HepG2 (cell line): ENCODE data around the gene TPPP3. TPM values are rescaled to one million over a fixed set of nuclear protein-coding genes. Genes with fewer than 3 reads are reported as not detected.

Source experiments
- ARNT ChIP-seq: fragments of 450-650 bp; IDR thresholded peaks from 2 replicates; pipeline ENCODE4 v1.6.1; 2017
- BCL6 ChIP-seq: IDR thresholded peaks from 2 replicates; pipeline ENCODE4 v1.6.1; 2016; ENCODE audit warnings: missing genetic modification reagents, missing compliant biosample characterization
- CBFB ChIP-seq: sonication (generic); formaldehyde crosslinking; IDR thresholded peaks from 2 replicates; pipeline ENCODE4 v1.4.0; 2020; ENCODE audit warnings: missing genetic modification reagents
- FLYWCH1 ChIP-seq: sonication (generic); formaldehyde crosslinking; IDR thresholded peaks from 2 replicates; pipeline ENCODE4 v1.8.1; 2023; ENCODE audit warnings: mild to moderate bottlenecking, missing genetic modification reagents
- HMG20B ChIP-seq: conservative IDR thresholded peaks from 2 replicates; pipeline ENCODE4 v1.6.1; 2016; ENCODE audit warnings: missing genetic modification reagents, missing compliant biosample characterization
- ISX ChIP-seq: sonication (generic); formaldehyde crosslinking; conservative IDR thresholded peaks from 2 replicates; pipeline ENCODE4 v1.5.0; 2020; ENCODE audit warnings: missing genetic modification reagents
- SMARCE1 ChIP-seq: fragments of 450-650 bp; IDR thresholded peaks from 2 replicates; pipeline ENCODE4 v1.6.1; 2017; ENCODE audit warnings: borderline replicate concordance
- SYNCRIP ChIP-seq: fragments of 200-400 bp; formaldehyde crosslinking; IDR thresholded peaks from 2 replicates; pipeline ENCODE4 v1.6.1; 2018; ENCODE audit warnings: mild to moderate bottlenecking, low read depth, low read length; ENCODE audit not compliant: insufficient read depth
- TMF1 ChIP-seq: sonication (generic); formaldehyde crosslinking; IDR thresholded peaks from 2 replicates; pipeline ENCODE4 v1.8.1; 2022; ENCODE audit warnings: low read depth, missing genetic modification reagents
- ZBTB25 ChIP-seq: IDR thresholded peaks from 2 replicates; pipeline ENCODE4 v1.6.1; 2018; ENCODE audit warnings: missing genetic modification reagents
- ZBTB40 ChIP-seq, 2 experiments: fragments of 450-650 bp in 1 of 2; sonication (generic) in 1 of 2; formaldehyde crosslinking in 1 of 2; IDR thresholded peaks; 2 replicates each; pipeline versions ENCODE4 v1.6.1 to v1.8.0; 2016 to 2022; ENCODE audit warnings: antibody characterized with exemption in 1 of 2, mild to moderate bottlenecking in 1 of 2, missing genetic modification reagents in 1 of 2
- ZFX ChIP-seq: sonication (generic); formaldehyde crosslinking; IDR thresholded peaks from 2 replicates; pipeline ENCODE4 v1.4.0; 2020; ENCODE audit warnings: mild to moderate bottlenecking, low read depth, missing genetic modification reagents, moderate library complexity
- ZNF232 ChIP-seq: sonication (generic); formaldehyde crosslinking; IDR thresholded peaks from 2 replicates; pipeline ENCODE4 v1.4.0; 2020; ENCODE audit warnings: missing genetic modification reagents, borderline replicate concordance
- ZNF337 ChIP-seq: sonication (generic); formaldehyde crosslinking; IDR thresholded peaks from 2 replicates; pipeline ENCODE4 v1.5.1; 2020; ENCODE audit warnings: missing genetic modification reagents, low read depth, mild to moderate bottlenecking, borderline replicate concordance
- ZNF678 ChIP-seq: sonication (generic); formaldehyde crosslinking; IDR thresholded peaks from 2 replicates; pipeline ENCODE4 v1.4.0; 2020; ENCODE audit warnings: mild to moderate bottlenecking, missing genetic modification reagents
- polyA plus RNA-seq, 8 experiments: library from polyadenylated mRNA; depleted of rRNA in 3 of 8; stranded (reverse) in 7 of 8; unstranded in 1 of 8; fragments of >200 nt; fragmentation: Illumina TruSeq in 4 of 8; extraction: Trizol in 4 of 8; gene quantifications; 2 replicates each; pipeline versions ENCODE4 v1.2.1 to v1.2.3, GENCODE V29; 2011 to 2016; ENCODE audit warnings: low read depth in 4 of 8, missing spikeins in 1 of 8, mixed read lengths in 1 of 8; ENCODE audit not compliant: insufficient read depth in 1 of 8
- total RNA-seq, 5 experiments: library from RNA; depleted of rRNA; stranded (reverse); fragments of >200 nt; fragmentation: Illumina TruSeq; extraction: Trizol; gene quantifications; 2 replicates each; pipeline ENCODE4 v1.2.3, GENCODE V29; 2016; ENCODE audit warnings: low read depth in 1 of 5
- TF ChIP-seq, protein P1 (sequence below): sonication (generic); formaldehyde crosslinking; IDR thresholded peaks from 2 replicates; pipeline ENCODE4 v1.5.0; 2020; ENCODE audit warnings: mild to moderate bottlenecking, missing genetic modification reagents, moderate library complexity
- TF ChIP-seq, protein P2 (sequence below): sonication (generic); formaldehyde crosslinking; IDR thresholded peaks from 2 replicates; pipeline ENCODE4 v1.4.0; 2020; ENCODE audit warnings: missing genetic modification reagents

Gene TPPP3
- total and polyA plus RNA-seq, 2 of the 13 experiments (the other 11 are each of a cell fraction or from before 2014, with no cell fraction given), result 0.16 to 0.44 TPM

GRCh38 chr16:67393111-67393787, at the start of gene TPPP3 (continued):
- TF ChIP-seq ISX (CRISPR knock-in tag), result no peak
- TF ChIP-seq CBFB (CRISPR knock-in tag), result no peak
- no peak for TF ChIP-seq ZNF678 (CRISPR knock-in tag)
- no peak for TF ChIP-seq FLYWCH1
- no peak for TF ChIP-seq HMG20B (CRISPR knock-in tag)
- TF ChIP-seq, protein P1, sequence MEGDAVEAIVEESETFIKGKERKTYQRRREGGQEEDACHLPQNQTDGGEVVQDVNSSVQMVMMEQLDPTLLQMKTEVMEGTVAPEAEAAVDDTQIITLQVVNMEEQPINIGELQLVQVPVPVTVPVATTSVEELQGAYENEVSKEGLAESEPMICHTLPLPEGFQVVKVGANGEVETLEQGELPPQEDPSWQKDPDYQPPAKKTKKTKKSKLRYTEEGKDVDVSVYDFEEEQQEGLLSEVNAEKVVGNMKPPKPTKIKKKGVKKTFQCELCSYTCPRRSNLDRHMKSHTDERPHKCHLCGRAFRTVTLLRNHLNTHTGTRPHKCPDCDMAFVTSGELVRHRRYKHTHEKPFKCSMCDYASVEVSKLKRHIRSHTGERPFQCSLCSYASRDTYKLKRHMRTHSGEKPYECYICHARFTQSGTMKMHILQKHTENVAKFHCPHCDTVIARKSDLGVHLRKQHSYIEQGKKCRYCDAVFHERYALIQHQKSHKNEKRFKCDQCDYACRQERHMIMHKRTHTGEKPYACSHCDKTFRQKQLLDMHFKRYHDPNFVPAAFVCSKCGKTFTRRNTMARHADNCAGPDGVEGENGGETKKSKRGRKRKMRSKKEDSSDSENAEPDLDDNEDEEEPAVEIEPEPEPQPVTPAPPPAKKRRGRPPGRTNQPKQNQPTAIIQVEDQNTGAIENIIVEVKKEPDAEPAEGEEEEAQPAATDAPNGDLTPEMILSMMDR (CRISPR knock-in tag), result peak; percentile 79
- TF ChIP-seq ZBTB25 (CRISPR knock-in tag), result no peak
- 0 out of 2 replicates have a peak, but pooled peaks have one; percentile 40 for TF ChIP-seq TMF1 (CRISPR knock-in tag)
- TF ChIP-seq BCL6, result 0 out of 2 replicates have a peak, but pooled peaks have one; percentile 6
- TF ChIP-seq SMARCE1, result no peak
- no peak for TF ChIP-seq SYNCRIP
- no peak for TF ChIP-seq ARNT
- no peak for TF ChIP-seq ZBTB40 (IDR thresholded peaks at IDR 0.05)
- TF ChIP-seq ZBTB40 (CRISPR knock-in tag; IDR thresholded peaks at IDR 0.05), result no peak
- no peak for TF ChIP-seq ZNF232 (CRISPR knock-in tag)
- no peak for TF ChIP-seq ZNF337 (CRISPR knock-in tag)
- TF ChIP-seq, protein P2, sequence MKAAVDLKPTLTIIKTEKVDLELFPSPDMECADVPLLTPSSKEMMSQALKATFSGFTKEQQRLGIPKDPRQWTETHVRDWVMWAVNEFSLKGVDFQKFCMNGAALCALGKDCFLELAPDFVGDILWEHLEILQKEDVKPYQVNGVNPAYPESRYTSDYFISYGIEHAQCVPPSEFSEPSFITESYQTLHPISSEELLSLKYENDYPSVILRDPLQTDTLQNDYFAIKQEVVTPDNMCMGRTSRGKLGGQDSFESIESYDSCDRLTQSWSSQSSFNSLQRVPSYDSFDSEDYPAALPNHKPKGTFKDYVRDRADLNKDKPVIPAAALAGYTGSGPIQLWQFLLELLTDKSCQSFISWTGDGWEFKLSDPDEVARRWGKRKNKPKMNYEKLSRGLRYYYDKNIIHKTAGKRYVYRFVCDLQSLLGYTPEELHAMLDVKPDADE (CRISPR knock-in tag), result no peak
- 0 out of 2 replicates have a peak, but pooled peaks have one; percentile 29 for TF ChIP-seq ZFX (CRISPR knock-in tag)
